ENCODE results near the gene ABCF2. TPM values are rescaled to one million over a fixed set of nuclear protein-coding genes. Genes with fewer than 3 reads are reported as not detected.

The ABCF2 gene
- 23.3 TPM for total RNA-seq
- long read RNA-seq, transcript ABCF2-201 (15 exons, 3,546 nt), result major isoform, 43 of 50 reads
- long read RNA-seq, partial matches to known transcripts, result 6 of 50 reads
- long read RNA-seq, other reads (novel, unspliced or antisense), result 1 of 50 reads

- ATAC-seq, result peak; percentile 100
- TF ChIP-seq CTCF (IDR thresholded peaks at IDR 0.05), result no peak
- peaks cover 22% of the 10 kb centered on the region for H3K4me1 ChIP-seq
- peaks cover 32% of the 10 kb centered on the region for H3K36me3 ChIP-seq
- intact Hi-C loops (cut with DNase I), result no loop called here
- peak within 1 kb of the TSS; percentile 80 for H3K27ac ChIP-seq
- peak within 1 kb of the TSS; percentile 90 for H3K4me3 ChIP-seq
- peak; percentile 99 for DNase-seq
- H3K27me3 ChIP-seq (ENCODE audit: low read depth), result no peaks in the 10 kb centered on the region
- no peaks in the 10 kb centered on the region for H3K9me3 ChIP-seq
Measured at GRCh38 chr7:151226875-151227782, at the start of gene ABCF2. Gene ABCF2, minus strand, starts transcription at chr7:151227205. Its CDS starts 747 bp downstream, at chr7:151226458.

GRCh38 chr7:151275813-151276577, 49.0 kb upstream of the ABCF2 start:
- H3K27ac ChIP-seq, result no peak overlapping the region
- peak in 1 of 2 donors; percentile 25 for ATAC-seq
- intact Hi-C loops (cut with DNase I), result no loop called here
- H3K4me3 ChIP-seq, result peak overlapping the region; percentile 49
- peaks cover 40% of the 10 kb centered on the region for H3K4me1 ChIP-seq
- DNase-seq, result no peak
- H3K27me3 ChIP-seq (ENCODE audit: low read depth), result peaks cover 5% of the 10 kb centered on the region
- TF ChIP-seq CTCF (IDR thresholded peaks at IDR 0.05), result no peak
- no peaks in the 10 kb centered on the region for H3K36me3 ChIP-seq
- H3K9me3 ChIP-seq, result no peaks in the 10 kb centered on the region

- TF ChIP-seq CTCF (IDR thresholded peaks at IDR 0.05), result no peak
- ATAC-seq, result no peak
- Histone ChIP-seq H3K9me3 (no peaks in the 10 kb centered on the region), H3K27me3 (ENCODE audit: low read depth) (peaks cover 5% of the 10 kb centered on the region), H3K4me1 (peaks cover 41% of the 10 kb centered on the region), H3K4me3 (no peak overlapping the region), H3K36me3 (no peaks in the 10 kb centered on the region), H3K27ac (no peak overlapping the region)
- DNase-seq, result no peak
- intact Hi-C loops (cut with DNase I), result no loop called here
Measured at GRCh38 chr7:151274936-151275812, 48.2 kb upstream of the ABCF2 start.

GRCh38 chr7:151274396-151274795, 47.4 kb upstream of the ABCF2 start:
- DNase-seq (no peak), ATAC-seq (no peak)
- TF ChIP-seq CTCF (IDR thresholded peaks at IDR 0.05), result no peak
- H3K27ac ChIP-seq, result no peak overlapping the region
- H3K4me1 ChIP-seq, result peaks cover 41% of the 10 kb centered on the region
- H3K36me3 ChIP-seq, result no peaks in the 10 kb centered on the region
- peaks cover 5% of the 10 kb centered on the region for H3K27me3 ChIP-seq (ENCODE audit: low read depth)
- no peak overlapping the region for H3K4me3 ChIP-seq
- H3K9me3 ChIP-seq, result no peaks in the 10 kb centered on the region
- intact Hi-C loops (cut with DNase I), result no loop called here
